Activated CD8-positive, alpha-beta memory T cell treated with anti-CD3 and anti-CD28 coated beads, Interleukin-2, amount 50 U/mL, for 4 hours (primary cell): Measurements from ENCODE around the gene GNAS.
"Not testable (repeated sequence)": the region's sequence is repeated elsewhere in the genome, so short reads cannot be mapped to it uniquely, and the experiment has no call there.

Experiments used
- DNase-seq: peaks from one replicate; pipeline ENCODE4 v3.0.0-alpha.2; 2020

The GNAS gene

GRCh38 chr20:58938541-58938940, 86.0 kb downstream of the GNAS start:
- no peak for DNase-seq

DNA sequence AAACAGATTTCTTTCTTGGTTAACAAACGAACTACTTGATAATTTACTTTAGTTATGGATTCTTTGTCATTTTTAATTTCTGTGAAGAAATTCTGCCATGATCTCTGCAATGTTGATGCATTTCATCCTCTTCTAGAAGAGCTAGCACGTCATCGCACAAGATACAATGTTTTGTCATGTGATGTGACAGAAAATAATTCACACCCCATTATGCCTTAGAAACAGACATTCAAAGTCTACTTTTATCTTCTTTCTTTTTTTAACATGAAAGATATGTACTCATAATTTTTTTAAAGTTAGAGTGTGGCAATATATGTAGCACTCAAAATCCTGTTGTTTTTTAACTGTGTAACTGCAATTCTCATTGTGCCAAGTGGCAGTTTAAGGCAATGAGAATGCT, 89.0 kb downstream of the GNAS start:
- DNase-seq, result no peak

DNA sequence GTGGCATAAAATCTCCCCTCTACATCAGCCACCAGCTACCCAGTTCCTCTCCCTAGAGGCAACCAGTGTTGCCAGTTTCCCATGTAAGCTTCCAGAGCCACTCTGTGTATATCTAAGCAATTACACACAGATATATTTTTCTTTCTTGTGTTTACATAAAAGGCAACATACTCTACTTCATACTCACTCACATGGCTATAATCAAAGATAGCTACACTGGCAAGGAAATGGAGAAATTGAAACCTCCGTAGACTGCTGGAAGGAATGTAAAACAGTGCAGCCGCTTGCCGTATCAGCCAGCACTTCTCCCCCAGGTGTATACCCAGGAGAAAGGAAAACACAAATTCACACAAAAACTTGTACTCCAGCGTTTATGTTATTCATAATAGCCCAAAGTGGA, 90.0 kb downstream of the GNAS start:
- no peak for DNase-seq

- no peak for DNase-seq
Observed at GRCh38 chr20:58944610-58945009, 92.1 kb downstream of the GNAS start.

- no peak for DNase-seq
Observed at GRCh38 chr20:58945965-58946631, 93.6 kb downstream of the GNAS start.

- not testable (repeated sequence) for DNase-seq
Observed at GRCh38 chr20:58947797-58948388, 95.4 kb downstream of the GNAS start.

GRCh38 chr20:58950603-58951002, 98.1 kb downstream of the GNAS start:
- DNase-seq, result no peak

DNA sequence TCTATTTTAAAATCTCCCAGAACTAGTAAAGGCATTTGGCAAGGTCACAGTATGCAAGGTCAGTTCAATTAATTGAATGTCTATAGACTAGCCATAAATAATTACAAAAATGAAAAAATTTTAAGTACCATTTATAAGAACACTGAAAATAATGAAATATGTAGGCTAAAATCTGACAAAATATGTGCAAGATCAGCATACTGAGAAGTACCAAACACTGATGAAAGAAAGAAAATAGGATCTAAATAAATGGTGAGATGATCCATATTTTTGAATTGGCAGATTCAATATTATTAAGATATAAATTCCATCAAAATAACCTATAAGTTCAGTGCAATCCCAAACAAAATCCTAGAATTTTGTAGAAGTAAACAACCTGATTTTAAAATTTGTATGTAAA, 100.5 kb downstream of the GNAS start:
- DNase-seq, result no peak

DNA sequence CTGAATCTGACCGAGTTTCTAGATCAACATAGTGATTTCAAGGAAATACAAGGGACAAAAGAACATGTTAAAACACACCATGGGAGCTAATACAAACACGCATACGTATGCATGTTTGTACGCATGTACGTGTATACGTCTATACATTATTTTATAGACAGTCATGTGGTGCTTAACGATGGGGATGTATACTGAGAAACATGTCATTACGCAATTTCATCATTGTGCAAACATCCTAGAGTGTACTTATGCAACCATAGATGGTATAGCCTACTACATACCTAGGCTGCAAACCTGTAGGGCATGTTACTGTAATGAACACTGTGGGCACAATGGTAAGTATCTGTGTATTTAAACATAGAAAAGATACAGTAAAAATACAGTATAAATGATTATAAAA, 103.6 kb downstream of the GNAS start:
- DNase-seq, result no peak

GRCh38 chr20:58959652-58960051, 107.1 kb downstream of the GNAS start:
- DNase-seq, result no peak
